Adrenal gland (tissue), 12 donors: Measurements from ENCODE around the gene COPE. TPM values are rescaled to one million over a fixed set of nuclear protein-coding genes. Genes with fewer than 3 reads are reported as not detected.

Experiments
- DNase-seq, 7 donors: peaks; one replicate each; pipeline ENCODE4 v3.0.0-alpha.2; 2019 to 2020
- H3K27ac ChIP-seq, 5 donors: fragments of 200-600 bp; sonication (generic) in 4 of 5; 1 replicate in 3 of 5; 2 replicates in 2 of 5; pipeline versions ENCODE4 v1.5.1 to v1.8.0; 2016 to 2020; ENCODE audit warnings: mild to moderate bottlenecking in 1 of 5
- H3K27me3 ChIP-seq: fragments of 200-600 bp; 2 replicates; pipeline ENCODE4 v1.8.0; 2021
- H3K36me3 ChIP-seq, 2 donors: fragments of 200-600 bp; replicated peaks in 1 of 2; 1 replicate in 1 of 2; 2 replicates in 1 of 2; pipeline versions ENCODE4 v1.5.1 to v1.8.0; 2018 to 2022
- H3K4me1 ChIP-seq, 2 donors: fragments of 200-600 bp; replicated peaks in 1 of 2; 1 replicate in 1 of 2; 2 replicates in 1 of 2; pipeline versions ENCODE4 v1.5.1 to v1.8.0; 2018 to 2021
- H3K4me3 ChIP-seq, 4 donors: fragments of 200-600 bp; sonication (generic) in 3 of 4; one replicate each; pipeline ENCODE4 v1.5.1; 2016 to 2018
- H3K9me3 ChIP-seq, 3 donors: fragments of 200-600 bp; sonication (generic) in 1 of 3; replicated peaks in 1 of 3; 1 replicate in 2 of 3; 2 replicates in 1 of 3; pipeline versions ENCODE4 v1.5.1 to v1.8.0; 2016 to 2021
- CTCF ChIP-seq, 6 experiments: fragments of 450-650 bp in 4 of 6; fragments of 200-600 bp in 2 of 6; sonication (generic) in 1 of 6; IDR thresholded peaks; 1 replicate in 5 of 6; 2 replicates in 1 of 6; pipeline versions ENCODE4 v1.5.1 to v1.8.0; 2016 to 2021; ENCODE audit warnings: antibody characterized with exemption in 6 of 6, mild to moderate bottlenecking in 2 of 6, moderate library complexity in 1 of 6
- POLR2A ChIP-seq, 2 donors: fragments of 450-650 bp; IDR thresholded peaks; one replicate each; pipeline ENCODE4 v1.6.1; 2017; ENCODE audit warnings: antibody characterized with exemption in 2 of 2, mild to moderate bottlenecking in 2 of 2, moderate library complexity in 1 of 2
- WGBS, 4 donors: extraction: QIAGEN DNeasy Blood & Tissue Kit in 2 of 4; methylation state at CpG; one replicate each; pipeline versions ENCODE4 v1.1.5 to v1.1.7; 2013 to 2017; 5-methylcytosine and 5-hydroxymethylcytosine counted together
- intact Hi-C, 2 donors: fragments of 100-400 bp; cut with DNase I; formaldehyde crosslinking; loops; one replicate each; pipeline versions ENCODE4 v1.14.1 to v1.15.0; 2022 to 2023
- polyA plus RNA-seq, 3 donors: library from polyadenylated mRNA; stranded (reverse); fragments of 200-250 nt in 2 of 3; fragments of 350-450 nt in 1 of 3; fragmentation: Illumina TruSeq in 1 of 3; extraction: RNeasy Lipid Tissue Mini Kit (QIAGEN cat#74804) in 1 of 3; gene quantifications; one replicate each; pipeline ENCODE4 v1.2.3, GENCODE V29; 2013 to 2014
- total RNA-seq, 9 donors: library from RNA; depleted of rRNA in 4 of 9; stranded (reverse); fragments of >200 nt in 4 of 9; fragments of 120-200 nt in 1 of 9; fragmentation: NEBNext Ultra II Directional in 1 of 9; extraction: Animal tissue kit (Norgen Biotek cat#: 25700) in 1 of 9; gene quantifications; one replicate each; pipeline versions ENCODE4 v1.1.0 to v1.2.4, GENCODE V29; 2013 to 2023
- donor health status: healthy with polysubstance abuse.
- donor health status: Bipolar disorder and iron deficiency.
- donor health status: DM: yes; HTN: yes; CAD: no.
- donor health status: DM: no; HTN: no; CAD: no.
- donor health status: DM: no; HTN: no; CAD: no.
- donor health status: DM: yes; HTN: yes; CAD: no.

The COPE gene
- total and polyA plus RNA-seq, 12 donors, result 45.1 to 400 (median 298) TPM

GRCh38 chr19:18878058-18878797 lies 41.0 kb downstream of the COPE start:
- no peak for TF ChIP-seq CTCF (IDR thresholded peaks at IDR 0.05)
- no peak for TF ChIP-seq POLR2A (IDR thresholded peaks at IDR 0.05)
- H3K27ac ChIP-seq, result no peak overlapping the region
- no peak overlapping the region for H3K4me3 ChIP-seq
- no peaks in the 10 kb centered on the region for H3K9me3 ChIP-seq
- no peak for DNase-seq
- WGBS, 4 donors, result 88 to 93% (median 91%) methylated on average over 19 to 25 of the region's 25 CpGs
- H3K27me3 ChIP-seq, result no peaks in the 10 kb centered on the region
- intact Hi-C loops, result no loop called here
- H3K36me3 ChIP-seq, result no peaks in the 10 kb centered on the region
- no peaks in the 10 kb centered on the region for H3K4me1 ChIP-seq

- WGBS, 4 donors, result 95 to 100% (median 97%) methylated on average over 6 to 7 of the region's 7 CpGs
- intact Hi-C loops, result no loop called here
These were observed 42.3 kb downstream of the COPE start for GRCh38 chr19:18876865-18877264.

GRCh38 chr19:18875726-18876125 lies 43.5 kb downstream of the COPE start:
- WGBS, 4 donors, result 70 to 77% (median 75%) methylated on average over 5 of the region's 5 CpGs
- Histone ChIP-seq H3K4me1 (no peaks in the 10 kb centered on the region), H3K27ac (no peak overlapping the region), H3K27me3 (no peaks in the 10 kb centered on the region), H3K9me3 (no peaks in the 10 kb centered on the region), H3K36me3 (no peaks in the 10 kb centered on the region), H3K4me3 (no peak overlapping the region)
- no peak for TF ChIP-seq CTCF (IDR thresholded peaks at IDR 0.05)
- TF ChIP-seq POLR2A (IDR thresholded peaks at IDR 0.05), result no peak
- intact Hi-C loops, result no loop called here
- no peak for DNase-seq

More at GRCh38 chr19:18876865-18877264, 42.3 kb downstream of the COPE start:
- Histone ChIP-seq H3K4me1 (no peaks in the 10 kb centered on the region), H3K27ac (no peak overlapping the region), H3K36me3 (no peaks in the 10 kb centered on the region), H3K27me3 (no peaks in the 10 kb centered on the region), H3K9me3 (no peaks in the 10 kb centered on the region), H3K4me3 (no peak overlapping the region)
- DNase-seq, result no peak
- TF ChIP-seq CTCF (IDR thresholded peaks at IDR 0.05) (no peak), POLR2A (IDR thresholded peaks at IDR 0.05) (no peak)

- 44 to 65% (median 56%) methylated on average over 7 of the region's 7 CpGs for WGBS, 4 donors
- peak in 1 of 7 donors; percentile 52 for DNase-seq
- TF ChIP-seq POLR2A (IDR thresholded peaks at IDR 0.05) (no peak), CTCF (IDR thresholded peaks at IDR 0.05) (no peak)
- Histone ChIP-seq H3K27ac (no peak overlapping the region), H3K4me1 (peaks cover 0 to 5% of the 10 kb centered on the region in 2 donors), H3K4me3 (no peak overlapping the region), H3K27me3 (no peaks in the 10 kb centered on the region), H3K9me3 (no peaks in the 10 kb centered on the region), H3K36me3 (peaks cover 0 to 18% of the 10 kb centered on the region in 2 donors)
- intact Hi-C loops, result no loop called here
These were observed 47.6 kb downstream of the COPE start for GRCh38 chr19:18871543-18871942.
